PC-9 (cell line): ENCODE data around the gene C14orf119. TPM values are rescaled to one million over a fixed set of nuclear protein-coding genes. Genes with fewer than 3 reads are reported as not detected.

ENCODE experiments used
- BruUV-seq: library from RNA; stranded (reverse); fragments of 400-500 nt; replicated peaks from 2 replicates; lab custom pipeline; 2021; lab: Mats Ljungman, UMichigan
- CTCF ChIA-PET: fragments of 300-600 bp; sonication (Branson Sonifier 250); formaldehyde crosslinking; loops from one replicate; lab custom pipeline; 2022; ENCODE audit warnings: antibody characterized with exemption; lab: Charles Lee
- POLR2A ChIA-PET: fragments of 300-600 bp; sonication (Branson Sonifier 250); formaldehyde crosslinking; loops from one replicate; lab custom pipeline; 2022; ENCODE audit warnings: antibody characterized with exemption; ENCODE audit not compliant: unreplicated experiment; lab: Charles Lee
- DNase-seq, 2 experiments: peaks; one replicate each; pipeline versions ENCODE4 v3.0.0 to v3.0.0-alpha.2; 2015 to 2022; ENCODE audit warnings: mixed read lengths in 1 of 2
- H2AFZ ChIP-seq: fragments of 200-600 bp; sonication (generic); 2 replicates; pipeline ENCODE4 v1.8.1; 2017; ENCODE audit warnings: antibody characterized with exemption
- H3F3A ChIP-seq: fragments of 200-600 bp; sonication (generic); 2 replicates; pipeline ENCODE4 v1.8.1; 2017; ENCODE audit warnings: antibody characterized with exemption, mild to moderate bottlenecking, low read depth; ENCODE audit not compliant: insufficient read depth
- H3K27ac ChIP-seq: fragments of 200-600 bp; sonication (generic); 2 replicates; pipeline ENCODE4 v1.6.1; 2016; ENCODE audit warnings: mixed run types
- H3K27me3 ChIP-seq: fragments of 200-600 bp; sonication (generic); 2 replicates; pipeline ENCODE4 v1.6.1; 2016; ENCODE audit warnings: low read depth, mixed run types; ENCODE audit not compliant: insufficient read depth
- H3K36me3 ChIP-seq: fragments of 200-600 bp; sonication (generic); 2 replicates; pipeline ENCODE4 v1.6.1; 2016; ENCODE audit warnings: low read depth, mixed run types
- H3K4me1 ChIP-seq: fragments of 200-600 bp; sonication (generic); replicated peaks from 2 replicates; pipeline ENCODE4 v1.6.1; 2016; ENCODE audit warnings: mixed run types; ENCODE audit not compliant: insufficient read depth
- H3K4me2 ChIP-seq: fragments of 200-600 bp; sonication (generic); 2 replicates; pipeline ENCODE4 v1.6.1; 2017; ENCODE audit warnings: mixed run types
- H3K4me3 ChIP-seq: fragments of 200-600 bp; sonication (generic); 2 replicates; pipeline ENCODE4 v1.6.1; 2016; ENCODE audit warnings: mixed run types
- H3K79me2 ChIP-seq: fragments of 200-600 bp; sonication (generic); 2 replicates; pipeline ENCODE4 v1.6.1; 2017; ENCODE audit warnings: low read depth, mixed run types
- H3K9me2 ChIP-seq: fragments of 200-600 bp; sonication (generic); 2 replicates; pipeline ENCODE4 v1.8.1; 2017; ENCODE audit warnings: mild to moderate bottlenecking; ENCODE audit not compliant: insufficient read depth
- H3K9me3 ChIP-seq: fragments of 200-600 bp; sonication (generic); 2 replicates; pipeline ENCODE4 v1.8.1; 2016; ENCODE audit warnings: low read depth; ENCODE audit not compliant: insufficient read depth
- H4K20me1 ChIP-seq: fragments of 200-600 bp; sonication (generic); 2 replicates; pipeline ENCODE4 v1.8.1; 2017; ENCODE audit not compliant: insufficient read depth
- EZH2 ChIP-seq: fragments of 200-600 bp; sonication (generic); IDR thresholded peaks from 2 replicates; pipeline ENCODE4 v1.8.0; 2017; ENCODE audit warnings: antibody characterized with exemption, low read depth
- intact Hi-C: fragments of 100-400 bp; cut with micrococcal nuclease; formaldehyde crosslinking; loops from one replicate; pipeline ENCODE4 v1.10.0; 2022; ENCODE audit not compliant: unreplicated experiment
- total RNA-seq: library from RNA; stranded (reverse); gene quantifications from 2 replicates; pipeline ENCODE4 v1.2.3, GENCODE V29; 2021
- TF ChIP-seq, protein P1 (sequence below): fragments of 200-600 bp; sonication (generic); conservative IDR thresholded peaks from 2 replicates; pipeline ENCODE4 v1.6.1; 2017; ENCODE audit warnings: mixed run types, antibody characterized with exemption, mild to moderate bottlenecking, moderate library complexity

C14orf119 gene
- total RNA-seq, 1 experiment from 2014 or later, result 46.5 TPM

DNA sequence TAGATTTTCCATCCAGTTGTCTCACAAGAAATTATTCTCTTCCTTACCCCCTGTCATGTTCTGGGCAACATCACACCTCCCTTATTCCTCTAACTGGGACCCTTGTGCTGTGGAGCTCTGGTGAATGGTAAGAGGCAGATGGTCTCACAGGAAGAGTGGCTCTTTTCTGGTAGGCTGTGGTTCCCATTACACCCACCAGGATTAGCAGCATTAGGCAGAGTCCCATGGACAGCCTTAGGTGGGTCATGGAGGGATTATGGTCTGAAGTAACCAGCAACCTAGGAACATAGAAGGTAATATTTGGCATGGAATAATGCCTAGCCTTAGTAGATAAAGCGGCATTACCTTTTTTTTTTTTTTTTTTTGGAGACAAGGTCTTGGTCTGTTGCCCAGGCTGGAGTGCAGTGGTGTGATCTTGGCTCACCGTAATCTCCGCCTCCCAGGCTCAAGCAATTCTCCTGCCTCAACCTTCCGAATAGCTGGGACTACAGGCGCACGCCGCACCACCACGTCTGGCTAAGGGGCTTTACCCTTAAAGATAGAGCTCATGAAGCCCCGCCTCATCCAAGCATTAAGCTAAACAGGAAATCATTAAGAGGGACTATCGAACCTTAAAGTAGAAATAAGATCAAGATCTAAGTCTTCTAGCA lies 4.0 kb downstream of the C14orf119 start:
- CTCF ChIA-PET, result no interaction called here
- POLR2A ChIA-PET, result no interaction called here

DNA sequence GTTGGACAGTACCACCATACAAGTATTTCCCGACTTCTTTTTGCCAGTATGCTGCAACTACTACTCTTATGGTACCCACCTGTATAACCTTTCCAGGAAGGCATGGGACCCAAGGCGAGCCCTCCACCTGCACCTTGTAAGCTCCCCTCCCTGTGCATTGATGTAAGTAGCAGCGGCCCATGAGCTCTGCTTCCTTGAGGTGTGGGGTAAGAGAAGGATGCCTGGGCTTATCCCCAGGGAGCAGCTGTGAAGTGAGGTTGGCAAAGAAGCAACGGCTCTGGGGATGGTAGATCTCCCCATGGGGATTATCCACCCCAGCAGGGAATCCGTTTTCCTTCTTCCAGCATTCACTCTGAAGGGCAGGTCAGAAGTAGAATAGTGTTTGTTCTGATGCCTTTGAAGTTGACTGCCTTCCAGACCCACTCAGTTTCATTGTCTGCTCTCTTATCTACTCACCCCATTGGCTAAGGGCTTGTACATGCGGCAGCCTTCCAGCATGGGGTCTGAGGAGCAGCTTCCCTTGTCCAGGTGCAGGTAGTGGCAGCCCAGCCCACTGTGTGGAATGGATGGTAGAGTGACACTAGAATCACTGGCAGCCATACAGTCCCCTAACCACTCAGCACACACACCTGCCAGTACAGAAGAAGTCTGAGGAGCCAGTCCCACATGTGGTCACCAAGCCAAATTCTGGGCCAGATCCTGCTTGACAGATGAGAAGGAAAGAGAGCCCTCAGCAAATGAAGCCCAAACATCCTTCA lies 6.1 kb downstream of the C14orf119 start:
- POLR2A ChIA-PET, result no interaction called here
- peaks cover 12% of the 10 kb centered on the region; the same call in 1 of the 2 replicates for H3K4me1 ChIP-seq
- intact Hi-C loops, result no loop called here

More for the DNA sequence above, 4.0 kb downstream of the C14orf119 start:
- DNase-seq, result no peak
- H3K9me2 ChIP-seq, result no peaks in the 10 kb centered on the region
- BruUV-seq, result no TSS peak
- intact Hi-C loops, result no loop called here
- no peaks in the 10 kb centered on the region for H3K9me3 ChIP-seq
- H3K27ac ChIP-seq, result no peak overlapping the region
- TF ChIP-seq EZH2, result no peak
- TF ChIP-seq, protein P1, sequence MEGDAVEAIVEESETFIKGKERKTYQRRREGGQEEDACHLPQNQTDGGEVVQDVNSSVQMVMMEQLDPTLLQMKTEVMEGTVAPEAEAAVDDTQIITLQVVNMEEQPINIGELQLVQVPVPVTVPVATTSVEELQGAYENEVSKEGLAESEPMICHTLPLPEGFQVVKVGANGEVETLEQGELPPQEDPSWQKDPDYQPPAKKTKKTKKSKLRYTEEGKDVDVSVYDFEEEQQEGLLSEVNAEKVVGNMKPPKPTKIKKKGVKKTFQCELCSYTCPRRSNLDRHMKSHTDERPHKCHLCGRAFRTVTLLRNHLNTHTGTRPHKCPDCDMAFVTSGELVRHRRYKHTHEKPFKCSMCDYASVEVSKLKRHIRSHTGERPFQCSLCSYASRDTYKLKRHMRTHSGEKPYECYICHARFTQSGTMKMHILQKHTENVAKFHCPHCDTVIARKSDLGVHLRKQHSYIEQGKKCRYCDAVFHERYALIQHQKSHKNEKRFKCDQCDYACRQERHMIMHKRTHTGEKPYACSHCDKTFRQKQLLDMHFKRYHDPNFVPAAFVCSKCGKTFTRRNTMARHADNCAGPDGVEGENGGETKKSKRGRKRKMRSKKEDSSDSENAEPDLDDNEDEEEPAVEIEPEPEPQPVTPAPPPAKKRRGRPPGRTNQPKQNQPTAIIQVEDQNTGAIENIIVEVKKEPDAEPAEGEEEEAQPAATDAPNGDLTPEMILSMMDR, result no peak
- H3K4me1 ChIP-seq, result peaks cover 12% of the 10 kb centered on the region; the same call in 1 of the 2 replicates
- H3F3A ChIP-seq, result peaks cover 8% of the 10 kb centered on the region
- H3K79me2 ChIP-seq, result peaks cover 40% of the 10 kb centered on the region
- H3K36me3 ChIP-seq, result peaks cover 22% of the 10 kb centered on the region; the same call in 1 of the 2 replicates
- peaks cover under 1% of the 10 kb centered on the region for H4K20me1 ChIP-seq
- no peak overlapping the region for H3K4me2 ChIP-seq
- H3K4me3 ChIP-seq, result no peak overlapping the region
- H3K27me3 ChIP-seq, result no peaks in the 10 kb centered on the region
- no peak overlapping the region for H2AFZ ChIP-seq

More for the DNA sequence above, 6.1 kb downstream of the C14orf119 start:
- Histone ChIP-seq H4K20me1 (no peaks in the 10 kb centered on the region; the same call in 1 of the 2 replicates), H3K27me3 (no peaks in the 10 kb centered on the region), H3K4me3 (no peak overlapping the region), H3K9me3 (no peaks in the 10 kb centered on the region), H3K79me2 (peaks cover 28% of the 10 kb centered on the region), H3K4me2 (no peak overlapping the region), H3F3A (no peaks in the 10 kb centered on the region; the same call in 1 of the 2 replicates), H3K36me3 (peaks cover 22% of the 10 kb centered on the region; the same call in 1 of the 2 replicates), H3K9me2 (no peaks in the 10 kb centered on the region), H2AFZ (no peak overlapping the region), H3K27ac (no peak overlapping the region)
- DNase-seq, result no peak
- no TSS peak for BruUV-seq
- CTCF ChIA-PET, result interaction anchor here (0.6 kb wide), 1 partner anchor 105 kb away, joined by 3 read pairs; no protein-coding TSS in a partner anchor
- TF ChIP-seq, protein P1, result no peak
- no peak for TF ChIP-seq EZH2
